ENCODE data around the gene C1orf21.

The C1orf21 gene

GRCh38 chr1:184635980-184636431 lies 249.2 kb downstream of the C1orf21 start:
- no peak for DNase-seq

DNA sequence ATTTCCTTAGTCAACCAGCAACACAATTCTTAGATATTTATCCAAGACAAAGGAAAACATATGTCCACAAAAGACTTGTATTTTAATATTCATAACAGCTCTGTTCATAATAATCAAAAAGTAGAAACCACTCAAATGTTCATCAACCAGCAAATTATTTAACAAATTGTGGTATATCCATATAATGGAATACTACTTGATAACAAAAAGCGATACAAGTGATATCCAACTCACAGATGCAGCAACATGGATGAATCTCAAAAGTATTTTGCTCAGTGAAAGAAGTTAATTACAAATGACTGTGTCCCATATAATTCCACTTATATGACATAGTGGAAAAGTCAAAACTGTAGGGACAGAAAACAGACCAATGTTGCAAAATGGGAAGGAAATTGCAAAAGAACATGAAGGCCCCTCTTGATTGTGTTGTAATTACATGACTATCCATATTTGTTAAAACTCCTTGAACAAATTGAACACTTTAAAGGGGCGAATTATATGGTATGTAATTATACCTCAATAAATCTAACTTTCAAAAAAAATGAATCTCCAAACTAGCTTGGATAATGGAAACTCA lies 250.9 kb downstream of the C1orf21 start:
- no peak for DNase-seq

GRCh38 chr1:184639205-184639604 lies 252.4 kb downstream of the C1orf21 start:
- DNase-seq: no peak

DNA sequence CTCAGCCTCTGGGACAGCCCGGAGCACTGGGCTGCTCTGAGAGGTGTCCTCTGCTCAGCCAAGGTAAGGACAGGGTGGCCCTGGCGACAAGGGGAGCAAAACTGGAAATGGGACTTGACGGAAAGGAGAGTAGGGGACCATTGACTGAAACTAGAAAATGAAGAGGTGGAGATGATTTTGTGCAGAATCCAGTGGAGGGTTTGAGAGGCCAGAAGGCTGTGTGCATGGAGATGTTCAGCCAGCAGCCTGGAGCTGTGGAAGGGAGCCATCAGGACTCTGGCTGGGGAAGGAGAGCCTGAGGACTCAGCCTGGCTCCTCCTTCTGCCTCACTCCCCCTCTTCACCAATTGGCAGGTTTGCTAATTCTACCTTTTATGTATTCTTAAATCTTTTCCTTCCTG lies 253.7 kb downstream of the C1orf21 start:
- no peak for DNase-seq

GRCh38 chr1:184641894-184642293 lies 255.1 kb downstream of the C1orf21 start:
- no peak for DNase-seq

DNA sequence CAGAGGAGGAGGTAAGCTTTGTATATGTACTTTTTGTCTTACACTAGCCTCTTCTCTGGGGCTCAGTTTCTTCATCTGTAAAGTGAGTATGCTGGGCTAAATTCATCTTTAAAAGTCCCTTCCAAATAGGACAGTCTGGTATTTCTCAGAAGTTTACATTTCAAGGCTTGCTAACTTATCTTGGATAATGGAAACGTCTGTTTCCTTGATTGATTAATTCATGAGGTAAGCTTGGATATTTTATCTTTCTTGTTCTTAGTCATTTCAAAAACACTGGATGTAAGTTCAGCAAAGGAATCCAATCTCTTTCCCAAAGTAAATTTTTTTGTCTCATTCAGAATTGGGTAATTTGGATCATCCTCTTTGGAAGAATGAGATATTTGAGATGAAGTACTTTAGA lies 256.8 kb downstream of the C1orf21 start:
- no peak for DNase-seq

DNA sequence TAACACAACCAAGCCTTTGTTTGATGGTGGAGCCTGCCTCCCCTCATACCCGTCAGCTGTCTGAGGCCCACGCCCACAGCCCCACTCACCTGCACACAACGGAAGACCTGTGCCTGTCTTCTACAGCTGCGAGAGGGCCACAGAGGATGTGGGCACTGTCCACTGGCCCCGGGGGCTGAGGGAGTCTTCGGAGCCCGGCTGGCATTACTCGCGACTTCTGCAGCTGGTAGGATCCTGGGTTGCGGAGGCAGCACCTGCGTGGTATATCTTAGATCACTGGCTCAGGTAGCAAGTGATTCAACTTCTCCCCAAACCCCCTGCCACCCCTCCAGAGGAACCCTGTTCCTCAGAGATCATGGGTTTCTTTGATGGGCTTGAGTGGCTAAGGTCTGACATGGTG lies 257.9 kb downstream of the C1orf21 start:
- DNase-seq: no peak

GRCh38 chr1:184646178-184646701 lies 259.4 kb downstream of the C1orf21 start:
- DNase-seq: no peak

- DNase-seq: no peak
Observed at GRCh38 chr1:184646824-184647223, 260.0 kb downstream of the C1orf21 start.

DNA sequence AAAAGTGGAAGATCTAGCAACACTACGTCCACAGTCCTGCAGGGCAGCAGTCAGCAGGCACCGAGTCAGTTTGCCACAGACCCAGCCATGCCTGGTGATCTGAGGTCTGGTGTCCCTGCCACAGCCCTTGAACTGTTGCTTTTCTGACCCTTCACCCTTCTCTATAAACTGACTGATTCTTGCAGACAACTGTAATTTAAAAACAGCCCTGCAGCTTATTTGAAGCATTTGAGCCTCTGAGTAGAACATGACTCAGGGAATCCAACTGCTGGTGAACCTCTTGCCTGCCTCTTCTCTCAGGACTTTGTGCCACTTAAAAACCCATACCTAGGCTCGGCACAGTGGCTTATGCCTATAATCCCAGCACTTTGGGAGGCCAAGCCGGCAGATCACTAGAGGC lies 260.6 kb downstream of the C1orf21 start:
- no peak for DNase-seq

DNA sequence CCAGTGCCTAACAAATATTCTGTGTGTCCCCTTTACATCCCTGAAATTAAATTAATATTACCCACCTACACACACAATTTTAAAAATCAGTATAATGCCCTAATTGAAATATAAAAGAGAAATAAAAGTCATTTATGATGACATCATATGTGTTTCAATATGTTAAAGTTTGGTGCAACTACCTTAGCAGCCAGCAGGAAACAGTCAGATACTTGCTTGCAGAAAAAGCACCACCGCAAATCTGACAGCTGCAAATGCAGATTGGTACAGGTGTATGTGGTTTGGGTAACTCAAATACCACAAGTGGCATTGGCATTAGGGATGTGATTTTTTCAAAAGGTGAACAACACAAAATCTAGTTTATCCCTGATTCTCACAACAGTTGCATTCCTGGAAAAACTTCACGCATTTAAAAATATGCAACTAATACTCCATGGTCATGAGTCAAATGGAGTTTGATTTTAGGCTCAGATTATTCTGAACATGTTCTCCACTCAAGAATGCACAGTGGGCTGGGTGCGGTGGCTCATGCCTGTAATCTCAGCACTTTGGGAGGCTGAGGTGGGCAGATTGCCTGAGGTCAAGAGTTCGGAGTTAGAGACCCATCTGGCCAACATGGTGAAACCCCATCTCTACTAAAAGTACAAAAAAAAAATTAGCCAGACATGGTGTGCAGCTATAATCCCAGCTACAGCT lies 261.5 kb downstream of the C1orf21 start:
- DNase-seq: no peak

DNA sequence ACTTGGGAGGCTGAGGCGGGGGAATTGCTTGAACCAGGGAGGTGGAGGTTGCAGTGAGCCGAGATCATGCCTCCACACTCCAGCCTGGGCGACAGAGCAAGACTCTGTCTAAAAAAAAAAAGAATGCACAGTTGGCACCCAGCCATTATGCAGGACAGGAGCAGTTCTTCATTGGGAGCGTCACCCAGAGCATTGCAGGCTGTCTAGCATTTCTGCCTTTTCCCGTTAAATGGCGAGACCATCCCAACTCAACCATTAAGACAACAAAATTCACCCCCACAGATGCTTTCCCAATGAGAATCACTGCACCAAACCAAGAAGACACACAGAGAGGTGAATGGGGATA lies 262.0 kb downstream of the C1orf21 start:
- DNase-seq: no peak

- DNase-seq: no peak
Observed at GRCh38 chr1:184649451-184649888, 262.6 kb downstream of the C1orf21 start.

- no peak for DNase-seq
Observed at GRCh38 chr1:184650177-184650866, 263.5 kb downstream of the C1orf21 start.

- DNase-seq: no peak
Observed at GRCh38 chr1:184655185-184655584, 268.4 kb downstream of the C1orf21 start.

DNA sequence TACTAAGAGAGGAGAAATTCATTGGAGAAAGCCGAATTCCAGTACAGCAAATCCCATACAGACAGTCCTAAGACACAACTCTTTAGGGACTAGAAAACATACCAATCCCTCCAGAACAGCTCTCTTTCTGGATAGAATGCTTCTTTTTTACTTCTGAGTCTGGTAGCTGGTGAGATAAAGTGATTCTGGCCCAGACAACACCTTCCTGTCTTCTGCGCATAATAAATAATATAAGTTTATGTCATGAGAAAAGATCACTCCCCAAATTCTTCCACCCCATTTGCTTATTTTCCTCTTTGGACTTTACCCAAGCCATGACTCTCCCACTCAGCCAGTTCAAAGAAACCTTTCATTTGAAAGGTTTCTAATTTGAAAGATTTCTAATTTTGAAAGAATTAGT lies 269.4 kb downstream of the C1orf21 start:
- no peak for DNase-seq

GRCh38 chr1:184658055-184658454 lies 271.2 kb downstream of the C1orf21 start:
- DNase-seq: no peak

DNA sequence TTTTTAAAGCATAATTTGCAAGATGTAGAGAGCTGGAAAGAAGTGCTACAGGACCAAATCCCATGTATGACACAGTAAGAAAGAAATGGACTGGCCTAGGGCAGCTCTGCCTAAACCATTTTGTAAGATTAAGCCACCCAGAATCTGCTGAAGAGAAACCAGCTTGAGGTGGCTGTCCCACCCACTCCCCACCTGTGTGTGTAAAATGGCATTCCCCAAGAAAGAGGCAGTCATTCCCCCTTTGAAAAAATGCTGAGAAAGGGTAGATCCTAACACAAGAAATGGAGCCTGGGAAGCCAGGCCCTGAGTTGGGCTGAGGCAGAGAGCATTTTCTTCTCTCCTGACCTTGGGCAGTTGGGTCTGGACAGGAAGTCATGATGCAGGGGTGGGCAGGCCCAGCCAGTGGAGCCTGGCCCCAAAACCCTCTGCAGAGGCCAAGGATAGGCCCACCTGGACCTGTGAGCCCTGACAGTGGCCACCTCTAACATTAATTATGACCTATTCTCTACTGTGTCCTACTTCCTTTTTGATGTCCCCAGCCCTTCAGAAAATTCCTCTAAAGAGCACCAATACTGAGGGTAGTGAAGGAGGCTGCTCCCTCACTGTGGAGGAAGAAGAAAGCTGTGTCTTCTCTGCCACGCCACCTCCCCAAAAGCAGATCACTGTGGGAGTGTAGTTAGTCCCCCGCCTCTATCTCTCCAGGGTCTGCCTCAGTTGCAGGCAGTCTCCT lies 273.8 kb downstream of the C1orf21 start:
- DNase-seq: no peak

DNA sequence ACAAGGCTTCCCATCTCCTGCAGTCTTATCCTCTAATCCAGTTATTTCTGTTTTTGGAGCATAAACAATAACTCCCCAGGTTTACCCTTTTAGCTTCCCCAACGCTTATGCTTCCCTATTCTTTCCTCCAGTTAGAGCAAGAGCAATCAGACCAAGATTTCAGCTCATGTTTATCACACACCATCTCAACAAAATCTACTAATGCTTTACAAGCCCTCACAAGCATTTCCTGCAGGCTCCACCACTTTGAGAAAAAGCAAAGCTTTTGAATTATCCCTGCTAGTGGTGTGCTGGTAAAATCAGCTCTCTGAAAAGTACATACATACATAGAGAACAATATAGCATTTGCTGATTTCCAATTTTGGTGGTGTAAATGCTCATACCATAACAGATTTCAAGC lies 275.0 kb downstream of the C1orf21 start:
- DNase-seq: no peak

GRCh38 chr1:184664042-184664660 lies 277.3 kb downstream of the C1orf21 start:
- peak; percentile 14 to 76 for DNase-seq

DNA sequence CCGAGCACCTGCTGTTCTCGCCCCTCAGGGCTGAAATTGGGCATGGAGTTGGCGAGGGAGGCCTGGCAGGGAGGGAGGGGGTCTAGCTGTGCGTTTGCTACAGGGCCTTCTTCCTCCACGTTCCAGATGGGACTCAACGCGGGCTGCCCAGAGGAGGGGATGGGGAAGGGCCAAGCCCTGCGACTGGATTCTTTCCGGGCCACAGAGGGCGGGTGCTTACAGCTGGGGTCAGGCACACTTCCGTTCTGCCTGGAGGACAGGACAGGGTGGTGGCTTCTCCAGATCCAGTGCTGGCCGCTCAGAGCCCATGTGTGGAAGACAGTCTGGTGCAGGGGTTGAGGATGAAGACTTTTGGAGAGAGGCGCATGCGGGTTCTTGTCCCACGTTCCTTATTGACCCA lies 277.8 kb downstream of the C1orf21 start:
- DNase-seq: no peak

GRCh38 chr1:184665360-184665759 lies 278.5 kb downstream of the C1orf21 start:
- DNase-seq: no peak

DNA sequence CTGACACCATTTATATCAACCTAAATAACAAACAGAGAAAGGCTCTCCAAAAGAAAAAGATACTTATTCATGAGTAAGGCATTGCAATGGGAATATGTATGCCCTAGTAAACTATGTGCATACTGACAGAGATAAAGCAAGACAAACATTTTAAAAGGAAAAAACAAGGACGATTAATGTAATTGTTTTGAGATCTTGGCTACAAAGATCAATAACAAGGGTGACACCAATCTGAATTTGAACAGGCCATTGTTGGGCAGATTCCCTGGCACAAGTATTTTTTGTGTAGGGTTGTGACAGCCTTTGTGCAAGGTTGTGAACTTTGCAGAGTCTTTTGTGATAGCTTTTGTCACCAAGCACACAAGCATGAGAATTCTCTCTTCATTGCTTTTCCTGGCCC lies 282.6 kb downstream of the C1orf21 start:
- no peak for DNase-seq
